MM.1S (cell line): ENCODE results near the gene AP3D1.

Experiments used
- DNase-seq: peaks from one replicate; pipeline ENCODE4 v3.0.0-alpha.2; 2015
- H2AFZ ChIP-seq: fragments of 300-600 bp; sonication (generic); 2 replicates; pipeline ENCODE4 v1.6.0; 2016; ENCODE audit warnings: antibody characterized with exemption, low read length
- H3F3A ChIP-seq: fragments of 300-600 bp; sonication (generic); 2 replicates; pipeline ENCODE4 v1.6.1; 2016; ENCODE audit warnings: mild to moderate bottlenecking, antibody characterized with exemption, low read length, moderate library complexity, mixed read lengths; ENCODE audit not compliant: insufficient read depth
- H3K27ac ChIP-seq: fragments of 300-600 bp; sonication (generic); 2 replicates; pipeline ENCODE4 v1.5.1; 2016; ENCODE audit warnings: mild to moderate bottlenecking, low read length
- H3K27me3 ChIP-seq: fragments of 300-600 bp; sonication (generic); replicated peaks from 2 replicates; pipeline ENCODE4 v1.6.0; 2016; ENCODE audit warnings: low read length; ENCODE audit not compliant: insufficient read depth
- H3K36me3 ChIP-seq: fragments of 300-600 bp; sonication (generic); replicated peaks from 2 replicates; pipeline ENCODE4 v1.6.1; 2016; ENCODE audit warnings: mild to moderate bottlenecking, low read length, mixed read lengths; ENCODE audit not compliant: insufficient read depth
- H3K4me1 ChIP-seq: fragments of 300-600 bp; sonication (generic); 2 replicates; pipeline ENCODE4 v1.6.1; 2016; ENCODE audit warnings: low read length, mixed read lengths
- H3K4me2 ChIP-seq: fragments of 300-600 bp; sonication (generic); 2 replicates; pipeline ENCODE4 v1.6.0; 2016; ENCODE audit warnings: low read depth, low read length
- H3K4me3 ChIP-seq: fragments of 300-600 bp; sonication (generic); 2 replicates; pipeline ENCODE4 v1.5.1; 2016; ENCODE audit warnings: low read length, mixed read lengths
- H3K79me2 ChIP-seq: fragments of 300-600 bp; sonication (generic); 2 replicates; pipeline ENCODE4 v1.6.1; 2016; ENCODE audit warnings: mixed run types, low read length, mixed read lengths
- H3K9ac ChIP-seq: fragments of 300-600 bp; sonication (generic); 2 replicates; pipeline ENCODE4 v1.6.1; 2016; ENCODE audit warnings: low read length, mixed read lengths
- H3K9me2 ChIP-seq: fragments of 300-600 bp; sonication (generic); replicated peaks from 2 replicates; pipeline ENCODE4 v1.6.1; 2016; ENCODE audit warnings: mild to moderate bottlenecking, low read length, mixed read lengths; ENCODE audit not compliant: insufficient read depth
- H3K9me3 ChIP-seq: fragments of 300-600 bp; sonication (generic); replicated peaks from 2 replicates; pipeline ENCODE4 v1.6.1; 2016; ENCODE audit warnings: mild to moderate bottlenecking, low read length, mixed read lengths; ENCODE audit not compliant: insufficient read depth
- H4K20me1 ChIP-seq: fragments of 300-600 bp; sonication (generic); 2 replicates; pipeline ENCODE4 v1.6.1; 2016; ENCODE audit warnings: mild to moderate bottlenecking, low read length, moderate library complexity, mixed read lengths; ENCODE audit not compliant: insufficient read depth
- EZH2 ChIP-seq: fragments of 300-600 bp; sonication (generic); optimal IDR thresholded peaks from 2 replicates; pipeline ENCODE3; 2017; ENCODE audit warnings: low read depth, mild to moderate bottlenecking, antibody characterized with exemption, low read length, mixed read lengths
- EZH2phosphoT487 ChIP-seq: fragments of 300-600 bp; sonication (generic); IDR thresholded peaks from 2 replicates; pipeline ENCODE4 v1.6.1; 2018; ENCODE audit warnings: antibody characterized with exemption, low read length
- TF ChIP-seq, protein P1 (sequence below): fragments of 300-600 bp; sonication (generic); IDR thresholded peaks from 2 replicates; pipeline ENCODE4 v1.5.1; 2016; ENCODE audit warnings: antibody characterized with exemption, low read length, mixed read lengths

AP3D1 gene

DNA sequence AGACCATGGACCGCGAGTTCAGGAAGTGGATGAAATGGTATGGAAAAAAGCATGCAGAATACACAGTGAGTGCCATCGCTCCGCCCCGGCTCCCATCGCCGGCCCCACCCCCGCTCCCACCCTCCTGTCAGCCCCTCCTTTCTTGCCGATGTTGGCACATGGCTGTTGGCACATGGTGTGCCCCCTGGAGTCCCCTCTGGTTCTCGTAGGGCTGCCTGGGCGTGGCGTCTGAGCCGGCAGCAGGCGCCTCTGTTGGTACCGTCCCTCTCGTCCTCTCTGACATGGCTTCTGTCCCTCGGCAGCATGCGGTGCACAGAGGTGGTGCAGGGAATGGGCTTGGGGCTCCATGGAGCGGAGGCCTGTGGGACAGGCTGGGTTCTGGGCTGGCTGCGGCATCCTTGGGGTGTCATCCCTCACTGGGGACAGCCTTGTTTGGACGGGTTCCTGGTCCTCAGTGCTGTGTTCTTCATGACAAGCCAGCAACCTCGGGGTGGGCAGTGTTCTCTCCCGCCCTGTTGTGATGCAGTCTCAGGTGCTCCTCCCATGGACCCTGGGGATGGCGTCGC lies 43.2 kb upstream of the AP3D1 start:
- Histone ChIP-seq H3K4me2 (no peak overlapping the region), H3F3A (no peaks in the 10 kb centered on the region; the same call in 1 of the 2 replicates), H3K9ac (no peak overlapping the region), H3K79me2 (peaks cover 99% of the 10 kb centered on the region), H3K27ac (no peak overlapping the region), H3K9me3 (no peaks in the 10 kb centered on the region), H3K4me1 (no peaks in the 10 kb centered on the region), H3K36me3 (peaks cover 22% of the 10 kb centered on the region), H2AFZ (no peak overlapping the region), H3K27me3 (no peaks in the 10 kb centered on the region), H3K4me3 (no peak overlapping the region), H4K20me1 (peaks cover 29% of the 10 kb centered on the region), H3K9me2 (no peaks in the 10 kb centered on the region)
- TF ChIP-seq EZH2 (no peak), EZH2phosphoT487 (no peak)
- TF ChIP-seq, protein P1, sequence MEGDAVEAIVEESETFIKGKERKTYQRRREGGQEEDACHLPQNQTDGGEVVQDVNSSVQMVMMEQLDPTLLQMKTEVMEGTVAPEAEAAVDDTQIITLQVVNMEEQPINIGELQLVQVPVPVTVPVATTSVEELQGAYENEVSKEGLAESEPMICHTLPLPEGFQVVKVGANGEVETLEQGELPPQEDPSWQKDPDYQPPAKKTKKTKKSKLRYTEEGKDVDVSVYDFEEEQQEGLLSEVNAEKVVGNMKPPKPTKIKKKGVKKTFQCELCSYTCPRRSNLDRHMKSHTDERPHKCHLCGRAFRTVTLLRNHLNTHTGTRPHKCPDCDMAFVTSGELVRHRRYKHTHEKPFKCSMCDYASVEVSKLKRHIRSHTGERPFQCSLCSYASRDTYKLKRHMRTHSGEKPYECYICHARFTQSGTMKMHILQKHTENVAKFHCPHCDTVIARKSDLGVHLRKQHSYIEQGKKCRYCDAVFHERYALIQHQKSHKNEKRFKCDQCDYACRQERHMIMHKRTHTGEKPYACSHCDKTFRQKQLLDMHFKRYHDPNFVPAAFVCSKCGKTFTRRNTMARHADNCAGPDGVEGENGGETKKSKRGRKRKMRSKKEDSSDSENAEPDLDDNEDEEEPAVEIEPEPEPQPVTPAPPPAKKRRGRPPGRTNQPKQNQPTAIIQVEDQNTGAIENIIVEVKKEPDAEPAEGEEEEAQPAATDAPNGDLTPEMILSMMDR, result no peak
- DNase-seq, result no peak

DNA sequence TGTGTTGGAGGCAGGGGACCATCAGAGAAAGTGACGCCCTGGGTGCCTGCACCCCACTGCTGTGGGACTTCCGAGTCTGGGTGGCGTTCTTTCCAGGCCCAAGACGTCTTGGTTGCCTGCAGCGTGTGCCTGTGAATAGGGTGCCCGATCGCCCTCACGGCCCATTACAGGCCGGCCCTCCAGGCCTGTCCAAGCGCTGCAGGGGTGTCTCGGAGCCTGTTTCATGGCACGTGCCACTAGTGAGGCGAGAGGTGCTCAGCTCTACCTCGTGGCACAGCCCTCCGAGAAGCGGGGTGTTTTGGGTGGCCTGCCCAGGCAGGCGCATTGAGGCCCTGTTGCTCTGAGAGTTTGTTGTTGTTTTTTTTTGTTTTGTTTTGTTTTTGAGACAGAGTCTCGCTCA lies 42.4 kb upstream of the AP3D1 start:
- no peaks in the 10 kb centered on the region; the same call in 1 of the 2 replicates for H3F3A ChIP-seq
- no peak overlapping the region for H2AFZ ChIP-seq
- no peak overlapping the region for H3K9ac ChIP-seq
- DNase-seq, result no peak
- H3K36me3 ChIP-seq, result peaks cover 27% of the 10 kb centered on the region
- H3K9me3 ChIP-seq, result no peaks in the 10 kb centered on the region
- H3K9me2 ChIP-seq, result no peaks in the 10 kb centered on the region
- H4K20me1 ChIP-seq, result peaks cover 21% of the 10 kb centered on the region
- TF ChIP-seq EZH2phosphoT487, result no peak
- TF ChIP-seq EZH2, result no peak
- TF ChIP-seq, protein P1, result no peak
- H3K4me1 ChIP-seq, result no peaks in the 10 kb centered on the region
- H3K27me3 ChIP-seq, result no peaks in the 10 kb centered on the region
- no peak overlapping the region for H3K27ac ChIP-seq
- no peak overlapping the region for H3K4me2 ChIP-seq
- H3K4me3 ChIP-seq, result no peak overlapping the region
- peaks cover 99% of the 10 kb centered on the region for H3K79me2 ChIP-seq

DNA sequence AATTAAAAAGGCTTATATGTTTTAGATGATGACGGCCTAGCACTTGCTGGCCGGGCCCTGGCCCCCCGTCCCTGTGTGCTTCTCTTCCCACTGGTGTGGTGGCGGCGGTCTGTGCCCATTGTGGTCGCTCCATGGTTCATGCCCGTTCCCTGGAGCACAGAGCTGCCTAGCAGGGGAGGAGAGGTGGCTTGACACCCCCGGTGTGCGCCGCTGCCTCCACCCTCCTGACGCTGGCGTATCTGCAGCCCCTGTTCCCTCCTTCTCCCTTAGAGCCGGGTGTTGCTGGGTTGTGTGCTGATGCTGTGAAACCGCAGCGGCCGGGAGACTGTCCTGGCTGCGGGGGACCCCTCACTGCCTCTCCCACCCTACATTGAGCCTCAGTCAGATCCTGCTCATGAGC lies 41.5 kb upstream of the AP3D1 start:
- Histone ChIP-seq H3K79me2 (peaks cover 97% of the 10 kb centered on the region), H3K4me3 (no peak overlapping the region), H2AFZ (no peak overlapping the region), H3K27me3 (no peaks in the 10 kb centered on the region), H4K20me1 (peaks cover 13% of the 10 kb centered on the region), H3F3A (no peaks in the 10 kb centered on the region; the same call in 1 of the 2 replicates), H3K4me2 (no peak overlapping the region), H3K9me3 (no peaks in the 10 kb centered on the region), H3K9me2 (no peaks in the 10 kb centered on the region), H3K27ac (no peak overlapping the region), H3K4me1 (no peaks in the 10 kb centered on the region), H3K36me3 (peaks cover 27% of the 10 kb centered on the region), H3K9ac (no peak overlapping the region)
- no peak for DNase-seq
- TF ChIP-seq EZH2 (no peak), EZH2phosphoT487 (no peak)
- TF ChIP-seq, protein P1, result no peak
